Epithelial cell of proximal tubule (primary cell): ENCODE data around the gene FASLG. TPM values are rescaled to one million over a fixed set of nuclear protein-coding genes. Genes with fewer than 3 reads are reported as not detected.
"Not testable (repeated sequence)": the region's sequence is repeated elsewhere in the genome, so short reads cannot be mapped to it uniquely, and the experiment has no call there.

Experiments
- DNase-seq: peaks from one replicate; pipeline ENCODE4 v3.0.0-alpha.2; 2011; ENCODE audit warnings: low read depth
- H3K4me3 ChIP-seq: 2 replicates; pipeline ENCODE4 v1.5.1; 2011; ENCODE audit warnings: low read depth, mild to moderate bottlenecking, low read length
- CTCF ChIP-seq: conservative IDR thresholded peaks from 2 replicates; pipeline ENCODE4 v1.5.1; 2012; ENCODE audit warnings: low read depth, mild to moderate bottlenecking, low read length
- total RNA-seq: library from RNA; depleted of rRNA; stranded (reverse); fragments of >200 nt; gene quantifications from 2 replicates; pipeline ENCODE4 v1.2.3, GENCODE V29; 2015

Gene FASLG
- total RNA-seq, 1 donor from 2014 or later: not detected

GRCh38 chr1:172686143-172686542 lies 27.2 kb downstream of the FASLG start:
- TF ChIP-seq CTCF: no peak
- no peak overlapping the region for H3K4me3 ChIP-seq
- DNase-seq: no peak

- H3K4me3 ChIP-seq, DNase-seq: not testable (repeated sequence)
These were observed 29.7 kb downstream of the FASLG start for GRCh38 chr1:172688428-172689085.

DNA sequence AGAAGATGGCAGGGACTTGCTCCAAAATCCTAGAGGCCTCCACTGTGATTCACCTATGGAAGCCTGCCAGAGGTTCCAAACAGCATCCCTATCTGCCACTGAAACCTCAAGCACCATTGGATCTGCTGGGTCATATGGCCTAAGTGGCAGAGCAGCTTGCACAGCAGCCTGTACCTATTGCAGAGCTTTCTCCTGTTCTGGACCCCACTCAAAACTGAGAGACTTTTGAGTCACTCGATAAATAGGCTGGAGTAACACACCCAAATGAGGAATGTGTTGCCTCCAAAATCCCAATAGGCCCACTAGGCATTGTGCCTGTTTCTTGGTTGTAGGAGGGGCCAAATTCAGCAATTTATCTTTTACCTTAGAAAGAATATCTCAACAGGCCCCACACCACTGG lies 32.0 kb downstream of the FASLG start:
- not testable (repeated sequence) for DNase-seq, H3K4me3 ChIP-seq

DNA sequence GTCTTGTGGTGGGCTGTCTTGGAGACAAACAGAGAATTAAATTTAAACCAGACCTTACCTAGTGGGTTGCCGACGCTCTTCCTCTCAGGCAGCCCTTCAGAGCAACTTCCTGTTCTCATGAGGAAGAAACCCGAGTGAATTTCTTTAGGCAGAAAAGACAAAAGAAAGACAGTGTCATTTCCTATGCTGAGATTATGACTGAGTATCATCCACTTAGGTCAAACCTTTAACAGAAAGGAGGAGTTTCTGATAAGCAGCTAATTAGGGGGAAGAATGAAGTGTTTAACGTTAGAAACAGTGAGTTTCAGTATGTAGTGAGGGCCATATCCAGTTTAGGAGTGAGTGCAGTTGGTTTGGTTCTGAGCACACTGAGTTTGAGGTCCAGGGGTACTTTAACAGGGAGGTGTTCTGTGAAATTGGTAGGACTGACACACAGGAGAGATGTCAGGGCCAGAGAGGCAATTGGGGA lies 38.7 kb downstream of the FASLG start:
- no peak overlapping the region for H3K4me3 ChIP-seq
- no peak for DNase-seq
- TF ChIP-seq CTCF: no peak

DNA sequence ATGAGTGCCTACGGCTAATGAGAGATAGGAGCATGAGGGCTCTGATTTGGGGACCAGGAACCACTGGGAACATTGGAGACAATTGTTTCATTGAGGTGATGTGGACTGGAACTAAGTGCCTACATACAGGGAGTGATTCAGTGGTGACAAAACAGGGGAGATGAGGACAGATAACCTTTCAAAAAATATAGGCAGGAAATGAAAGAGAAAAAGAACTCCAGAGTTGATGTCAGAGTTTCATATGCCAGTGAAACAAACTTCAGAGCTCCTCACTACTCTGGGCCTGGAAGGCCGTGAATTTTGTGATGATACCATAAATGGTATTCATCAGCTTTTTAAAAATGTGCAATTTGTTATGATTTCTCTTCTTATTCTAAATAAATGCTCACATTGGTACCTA lies 39.3 kb downstream of the FASLG start:
- H3K4me3 ChIP-seq: no peak overlapping the region
- no peak for TF ChIP-seq CTCF
- no peak for DNase-seq

DNA sequence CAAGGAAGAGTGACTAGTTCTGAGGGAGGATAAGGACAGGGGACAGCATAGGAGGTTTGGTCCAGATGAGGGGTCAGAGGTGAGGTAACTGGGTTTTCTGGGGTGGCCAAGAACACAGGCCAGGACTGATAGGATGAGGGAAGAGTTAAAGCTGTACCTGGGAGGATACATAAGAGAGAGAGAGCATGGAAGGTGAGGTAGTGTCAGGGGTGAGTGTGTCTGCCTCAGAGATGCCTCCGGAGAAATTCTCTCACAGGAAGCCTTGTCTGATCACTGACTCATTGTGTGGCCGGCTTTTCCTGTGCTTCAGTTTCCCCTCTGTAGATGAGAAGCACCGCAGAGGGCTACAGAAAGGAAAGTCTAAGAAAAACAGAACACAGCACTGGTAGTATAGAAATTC lies 40.2 kb downstream of the FASLG start:
- H3K4me3 ChIP-seq: no peak overlapping the region
- DNase-seq: no peak
- TF ChIP-seq CTCF: no peak

DNA sequence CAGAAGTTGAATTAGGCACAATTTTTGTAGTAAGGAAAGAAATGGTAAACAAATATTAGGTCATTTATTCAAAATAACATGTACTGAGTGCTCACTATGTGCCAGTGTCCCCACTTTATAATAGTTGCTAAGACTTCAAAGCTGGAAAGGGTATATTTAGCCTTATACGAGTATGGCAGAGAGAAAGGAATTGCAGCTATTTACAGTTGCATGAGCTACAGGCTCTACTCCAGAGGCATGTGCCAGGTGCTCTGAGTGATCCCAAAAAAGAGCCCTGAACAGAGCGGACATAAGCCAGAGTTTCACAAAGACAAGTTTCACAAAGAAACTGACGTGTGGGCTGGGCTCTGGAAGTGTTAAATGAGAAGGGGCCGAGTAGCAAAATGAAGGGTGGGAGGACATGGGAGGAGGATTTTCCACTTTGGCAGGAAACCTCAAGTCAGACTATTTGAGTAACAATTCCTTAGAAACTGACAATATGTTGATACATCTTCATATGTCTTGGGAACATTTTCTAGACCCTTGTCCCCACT lies 40.9 kb downstream of the FASLG start:
- TF ChIP-seq CTCF: no peak
- no peak overlapping the region for H3K4me3 ChIP-seq
- DNase-seq: no peak

- no peak for TF ChIP-seq CTCF
- H3K4me3 ChIP-seq: no peak overlapping the region
- DNase-seq: no peak
These were observed 41.7 kb downstream of the FASLG start for GRCh38 chr1:172700556-172700955.
